ENCODE data around the gene GRIK4.

DNA sequence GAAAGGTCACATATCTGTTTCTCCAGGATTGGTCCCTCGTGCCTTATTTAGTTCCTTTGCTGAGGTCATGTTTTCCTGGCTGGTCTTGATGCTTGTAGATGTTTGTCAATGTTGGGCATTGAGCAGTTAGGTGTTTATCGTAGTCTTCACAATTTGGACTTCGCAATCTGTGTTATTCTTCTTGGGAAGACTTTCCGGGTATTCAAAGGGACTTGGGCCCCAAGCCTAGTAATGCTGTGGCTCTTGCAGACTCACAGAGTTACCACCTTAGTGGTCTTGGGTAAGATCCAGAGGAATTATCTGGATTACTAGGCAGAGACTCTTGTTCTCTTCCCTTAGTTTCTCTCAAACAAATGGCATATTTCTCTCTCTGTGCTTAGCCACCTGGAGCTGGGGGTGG is 223.5 kb downstream of the GRIK4 start:
- TF ChIP-seq, protein P1, sequence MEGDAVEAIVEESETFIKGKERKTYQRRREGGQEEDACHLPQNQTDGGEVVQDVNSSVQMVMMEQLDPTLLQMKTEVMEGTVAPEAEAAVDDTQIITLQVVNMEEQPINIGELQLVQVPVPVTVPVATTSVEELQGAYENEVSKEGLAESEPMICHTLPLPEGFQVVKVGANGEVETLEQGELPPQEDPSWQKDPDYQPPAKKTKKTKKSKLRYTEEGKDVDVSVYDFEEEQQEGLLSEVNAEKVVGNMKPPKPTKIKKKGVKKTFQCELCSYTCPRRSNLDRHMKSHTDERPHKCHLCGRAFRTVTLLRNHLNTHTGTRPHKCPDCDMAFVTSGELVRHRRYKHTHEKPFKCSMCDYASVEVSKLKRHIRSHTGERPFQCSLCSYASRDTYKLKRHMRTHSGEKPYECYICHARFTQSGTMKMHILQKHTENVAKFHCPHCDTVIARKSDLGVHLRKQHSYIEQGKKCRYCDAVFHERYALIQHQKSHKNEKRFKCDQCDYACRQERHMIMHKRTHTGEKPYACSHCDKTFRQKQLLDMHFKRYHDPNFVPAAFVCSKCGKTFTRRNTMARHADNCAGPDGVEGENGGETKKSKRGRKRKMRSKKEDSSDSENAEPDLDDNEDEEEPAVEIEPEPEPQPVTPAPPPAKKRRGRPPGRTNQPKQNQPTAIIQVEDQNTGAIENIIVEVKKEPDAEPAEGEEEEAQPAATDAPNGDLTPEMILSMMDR (IDR thresholded peaks at IDR 0.05) = no peak
- TF ChIP-seq EP300 (IDR thresholded peaks at IDR 0.05) = no peak
- no peak for TF ChIP-seq POLR2A (IDR thresholded peaks at IDR 0.05)
